CD14-positive monocyte (primary cell): Measurements from ENCODE around the gene PSTPIP1. TPM values are rescaled to one million over a fixed set of nuclear protein-coding genes. Genes with fewer than 3 reads are reported as not detected.
A peak's percentile ranks its signal among the peaks of the same experiment; 100 is the strongest.

Experiments
- DNase-seq, 3 donors: peaks; one replicate each; pipeline ENCODE4 v3.0.0-alpha.2; 2011 to 2022
- H2AFZ ChIP-seq: 2 replicates; pipeline ENCODE4 v1.6.0; 2012; ENCODE audit warnings: mild to moderate bottlenecking, low read depth, low read length, inconsistent platforms; ENCODE audit not compliant: insufficient read depth, poor library complexity, severe bottlenecking
- H3K27ac ChIP-seq, 2 donors: 1 replicate in 1 of 2; 2 replicates in 1 of 2; pipeline ENCODE4 v1.5.1; 2012 to 2013; ENCODE audit warnings: low read length in 2 of 2, control low read depth in 1 of 2, inconsistent platforms in 1 of 2, low read depth in 1 of 2, mild to moderate bottlenecking in 1 of 2
- H3K27me3 ChIP-seq, 2 donors: one replicate each; pipeline versions ENCODE4 v1.6.0 to v1.6.1; 2011 to 2013; ENCODE audit warnings: low read length in 2 of 2; ENCODE audit not compliant: control insufficient read depth in 2 of 2, insufficient read depth in 2 of 2
- H3K36me3 ChIP-seq, 2 donors: replicated peaks in 1 of 2; 1 replicate in 1 of 2; 2 replicates in 1 of 2; pipeline versions ENCODE4 v1.5.1 to v1.6.1; 2012 to 2013; ENCODE audit warnings: low read length in 2 of 2, control low read depth in 1 of 2, inconsistent platforms in 1 of 2, mild to moderate bottlenecking in 1 of 2; ENCODE audit not compliant: insufficient read depth in 2 of 2, control insufficient read depth in 1 of 2
- H3K4me1 ChIP-seq, 2 donors: 1 replicate in 1 of 2; 2 replicates in 1 of 2; pipeline versions ENCODE4 v1.5.1 to v1.6.1; 2012 to 2013; ENCODE audit warnings: low read length in 2 of 2, control low read depth in 1 of 2, inconsistent platforms in 1 of 2, mild to moderate bottlenecking in 1 of 2, moderate library complexity in 1 of 2; ENCODE audit not compliant: insufficient read depth in 2 of 2, control insufficient read depth in 1 of 2
- H3K4me2 ChIP-seq: replicated peaks from 2 replicates; pipeline ENCODE3; 2012; ENCODE audit warnings: low read length, moderate library complexity, mild to moderate bottlenecking; ENCODE audit not compliant: poor library complexity, severe bottlenecking; ENCODE audit errors: extremely low read depth
- H3K4me3 ChIP-seq, 3 experiments: fragments of 200-600 bp in 1 of 3; sonication (generic) in 1 of 3; replicated peaks in 1 of 3; 1 replicate in 2 of 3; 2 replicates in 1 of 3; pipeline ENCODE4 v1.5.1; 2011 to 2013; ENCODE audit warnings: low read length in 3 of 3, mild to moderate bottlenecking in 3 of 3, control low read depth in 2 of 3, low read depth in 2 of 3, inconsistent platforms in 1 of 3, moderate library complexity in 1 of 3
- H3K79me2 ChIP-seq: 2 replicates; pipeline ENCODE4 v1.6.0; 2012; ENCODE audit warnings: mild to moderate bottlenecking, control low read depth, inconsistent platforms, low read length, moderate library complexity; ENCODE audit not compliant: insufficient read depth
- H3K9ac ChIP-seq: 2 replicates; pipeline ENCODE4 v1.6.0; 2017; ENCODE audit warnings: low read length, mild to moderate bottlenecking; ENCODE audit not compliant: insufficient read depth, poor library complexity, severe bottlenecking
- H3K9me3 ChIP-seq, 2 donors: replicated peaks in 1 of 2; 1 replicate in 1 of 2; 2 replicates in 1 of 2; pipeline versions ENCODE4 v1.5.1 to v1.6.1; 2012 to 2013; ENCODE audit warnings: low read length in 2 of 2, control low read depth in 1 of 2; ENCODE audit not compliant: control insufficient read depth in 1 of 2, insufficient read depth in 1 of 2
- H4K20me1 ChIP-seq: 2 replicates; pipeline ENCODE4 v1.6.0; 2012; ENCODE audit warnings: mild to moderate bottlenecking, low read length, control low read depth, moderate library complexity; ENCODE audit not compliant: insufficient read depth
- H3K27ac Mint-ChIP-seq, 7 donors: one replicate each; pipeline ENCODE4 v1.8.0; 2020; ENCODE audit warnings: mild to moderate bottlenecking in 7 of 7, mixed read lengths in 7 of 7, moderate library complexity in 6 of 7, inconsistent platforms in 2 of 7
- H3K27me3 Mint-ChIP-seq, 3 donors: one replicate each; pipeline ENCODE4 v1.8.0; 2021 to 2022; ENCODE audit warnings: low read depth in 3 of 3, mild to moderate bottlenecking in 3 of 3, mixed read lengths in 3 of 3, moderate library complexity in 3 of 3, inconsistent platforms in 1 of 3
- H3K36me3 Mint-ChIP-seq, 2 donors: one replicate each; pipeline ENCODE4 v1.8.0; 2020; ENCODE audit warnings: mixed read lengths in 2 of 2, inconsistent platforms in 1 of 2, mild to moderate bottlenecking in 1 of 2
- H3K4me1 Mint-ChIP-seq: one replicate; pipeline ENCODE4 v1.8.0; 2020; ENCODE audit warnings: mild to moderate bottlenecking, mixed read lengths
- H3K4me3 Mint-ChIP-seq, 2 donors: one replicate each; pipeline ENCODE4 v1.8.0; 2020; ENCODE audit warnings: mild to moderate bottlenecking in 2 of 2, mixed read lengths in 2 of 2, moderate library complexity in 1 of 2
- H3K9me3 Mint-ChIP-seq, 7 donors: one replicate each; pipeline ENCODE4 v1.8.0; 2020 to 2022; ENCODE audit warnings: mixed read lengths in 7 of 7, mild to moderate bottlenecking in 6 of 7, moderate library complexity in 6 of 7, inconsistent platforms in 2 of 7
- CTCF ChIP-seq: fragments of 200-600 bp; IDR thresholded peaks from one replicate; pipeline ENCODE4 v1.8.0; 2022; ENCODE audit warnings: antibody characterized with exemption, mild to moderate bottlenecking
- WGBS: methylation state at CpG from one replicate; pipeline ENCODE4 v1.1.5; 2013; ENCODE audit warnings: missing lambda C conversion rate; ENCODE audit not compliant: insufficient coverage; 5-methylcytosine and 5-hydroxymethylcytosine counted together
- intact Hi-C, 2 donors: fragments of 100-400 bp; cut with micrococcal nuclease; formaldehyde crosslinking; loops; one replicate each; pipeline versions ENCODE4 v1.15.0 to v1.15.1; 2023
- polyA plus RNA-seq, 3 donors: library from polyadenylated mRNA; depleted of rRNA in 1 of 3; unstranded in 2 of 3; stranded (reverse) in 1 of 3; fragments of 300-500 nt in 2 of 3; fragments of >200 nt in 1 of 3; fragmentation: Illumina TruSeq in 2 of 3; gene quantifications; 1 replicate in 2 of 3; 2 replicates in 1 of 3; pipeline ENCODE4 v1.2.3, GENCODE V29; 2012 to 2021

PSTPIP1 gene
- polyA plus RNA-seq, 3 donors, result 85.9 to 183 (median 86.8) TPM

GRCh38 chr15:76998663-76999285, 3.8 kb downstream of the PSTPIP1 start:
- H3K27me3 Mint-ChIP-seq, result peaks cover 0 to 3% (median 0%) of the 10 kb centered on the region in 3 donors
- peak overlapping the region in 2 of 3 experiments; percentile 10 to 94 for H3K4me3 ChIP-seq

GRCh38 chr15:76999996-77000395, 5.1 kb downstream of the PSTPIP1 start:
- H3K27ac ChIP-seq, result peak overlapping the region; percentile 33 to 91
- no peaks in the 10 kb centered on the region for H3K27me3 ChIP-seq
- H3K27ac Mint-ChIP-seq, result peak overlapping the region; percentile 76 to 99 (median 85)
- H3K4me1 ChIP-seq, result peaks cover 96 to 99% of the 10 kb centered on the region in 2 donors
- H3K79me2 ChIP-seq, result peaks cover 100% of the 10 kb centered on the region
- 22% methylated on average over 2 of the region's 2 CpGs for WGBS
- H3K36me3 Mint-ChIP-seq, result peaks cover 33 to 59% of the 10 kb centered on the region in 2 donors
- H3K4me2 ChIP-seq, result peak overlapping the region; percentile 35
- no peaks in the 10 kb centered on the region for H3K9me3 Mint-ChIP-seq
- no peak overlapping the region for H3K9ac ChIP-seq
- H3K27me3 Mint-ChIP-seq, result peaks cover 0 to 3% (median 0%) of the 10 kb centered on the region in 3 donors
- no peak overlapping the region for H2AFZ ChIP-seq
- no peak for TF ChIP-seq CTCF
- H3K4me3 ChIP-seq, result peak overlapping the region in 1 of 3 experiments; percentile 35
- peaks cover 95% of the 10 kb centered on the region for H3K4me1 Mint-ChIP-seq
- intact Hi-C loops, result loop anchor here in 1 of 2 donors (10.0 kb wide), 1 partner anchor 65 kb away; no protein-coding TSS in a partner anchor
- peak overlapping the region in 1 of 2 donors; percentile 35 for H3K4me3 Mint-ChIP-seq
- H4K20me1 ChIP-seq, result peaks cover 97% of the 10 kb centered on the region
- H3K9me3 ChIP-seq, result no peaks in the 10 kb centered on the region
- DNase-seq, result peak in 2 of 3 donors; percentile 44 to 58
- peaks cover 24 to 27% of the 10 kb centered on the region in 2 donors for H3K36me3 ChIP-seq

More at GRCh38 chr15:76998663-76999285, 3.8 kb downstream of the PSTPIP1 start:
- Histone ChIP-seq H3K27ac (peak overlapping the region; percentile 55 to 91), H3K9ac (peak overlapping the region; percentile 29), H3K4me2 (peak overlapping the region; percentile 84), H3K27me3 (no peaks in the 10 kb centered on the region), H2AFZ (no peak overlapping the region), H4K20me1 (peaks cover 85% of the 10 kb centered on the region), H3K9me3 (no peaks in the 10 kb centered on the region), H3K4me1 (peaks cover 96 to 99% of the 10 kb centered on the region in 2 donors), H3K79me2 (peaks cover 97% of the 10 kb centered on the region), H3K36me3 (peaks cover 24 to 27% of the 10 kb centered on the region in 2 donors)
- H3K36me3 Mint-ChIP-seq, result peaks cover 30 to 51% of the 10 kb centered on the region in 2 donors
- H3K9me3 Mint-ChIP-seq, result no peaks in the 10 kb centered on the region
- no peak for TF ChIP-seq CTCF
- peak overlapping the region in 1 of 2 donors; percentile 96 for H3K4me3 Mint-ChIP-seq
- WGBS, result 32% methylated on average over 7 of the region's 8 CpGs
- intact Hi-C loops, result loop anchor here in 1 of 2 donors (10.0 kb wide), 1 partner anchor 66 kb away; no protein-coding TSS in a partner anchor
- no peak for DNase-seq
- H3K4me1 Mint-ChIP-seq, result peaks cover 95% of the 10 kb centered on the region
- peak overlapping the region; percentile 59 to 99 (median 88) for H3K27ac Mint-ChIP-seq
